H1 (cell line): Measurements from ENCODE around the gene ZNF175. TPM values are rescaled to one million over a fixed set of nuclear protein-coding genes. Genes with fewer than 3 reads are reported as not detected.
A peak's percentile ranks its signal among the peaks of the same experiment; 100 is the strongest.

Experiments used
- CTCF ChIA-PET: fragments of 300-600 bp; sonication (Branson Sonifier 250); formaldehyde crosslinking; loops from one replicate; lab custom pipeline; 2021; ENCODE audit not compliant: partially characterized antibody; lab: Charles Lee
- POLR2A ChIA-PET: fragments of 300-600 bp; sonication (Branson Sonifier 250); formaldehyde crosslinking; loops from one replicate; lab custom pipeline; 2021; ENCODE audit warnings: inconsistent platforms; ENCODE audit not compliant: partially characterized antibody; lab: Charles Lee
- DNase-seq, 2 experiments: peaks; one replicate each; pipeline versions ENCODE4 v3.0.0 to v3.0.0-alpha.2; 2010 to 2022; ENCODE audit warnings: low spot score in 2 of 2, low read depth in 1 of 2, mixed read lengths in 1 of 2
- FAIRE-seq: peaks from 2 replicates; lab custom pipeline; 2011; peaks lifted over from hg19 to GRCh38; lab: Jason Lieb, UNC
- H2AFZ ChIP-seq: 2 replicates; pipeline ENCODE4 v1.8.1; 2012; ENCODE audit warnings: low read length, inconsistent platforms
- H2AK5ac ChIP-seq: 2 replicates; pipeline ENCODE4 v1.6.1; 2013; ENCODE audit warnings: low read depth, low read length
- H2BK120ac ChIP-seq: replicated peaks from 2 replicates; pipeline ENCODE3; 2013; ENCODE audit warnings: low read depth, low read length, inconsistent platforms
- H2BK12ac ChIP-seq: 2 replicates; pipeline ENCODE4 v1.6.1; 2013; ENCODE audit warnings: low read depth, low read length
- H2BK15ac ChIP-seq: 2 replicates; pipeline ENCODE4 v1.6.1; 2013; ENCODE audit warnings: low read length
- H2BK20ac ChIP-seq: 2 replicates; pipeline ENCODE4 v1.6.1; 2013; ENCODE audit warnings: low read length
- H2BK5ac ChIP-seq: 2 replicates; pipeline ENCODE4 v1.6.1; 2013; ENCODE audit warnings: low read depth, low read length
- H3K14ac ChIP-seq: 2 replicates; pipeline ENCODE4 v1.6.1; 2013; ENCODE audit warnings: inconsistent platforms; ENCODE audit not compliant: insufficient read length
- H3K18ac ChIP-seq: 2 replicates; pipeline ENCODE4 v1.6.1; 2013; ENCODE audit warnings: low read length; ENCODE audit errors: extremely low read depth
- H3K23ac ChIP-seq: 2 replicates; pipeline ENCODE4 v1.6.1; 2013; ENCODE audit warnings: inconsistent platforms; ENCODE audit not compliant: insufficient read length
- H3K23me2 ChIP-seq: 2 replicates; pipeline ENCODE4 v1.6.1; 2013; ENCODE audit warnings: low read depth, low read length
- H3K27ac ChIP-seq: 2 replicates; pipeline ENCODE4 v1.6.1; 2011; ENCODE audit warnings: low read depth, low read length, inconsistent platforms
- H3K27me3 ChIP-seq, 4 experiments: replicated peaks in 1 of 4; 1 replicate in 1 of 4; 2 replicates in 3 of 4; pipeline versions ENCODE4 v1.6.1 to v1.8.1; 2011 to 2013; ENCODE audit warnings: low read length in 3 of 4, mild to moderate bottlenecking in 3 of 4, inconsistent platforms in 2 of 4, mixed read lengths in 2 of 4, moderate library complexity in 1 of 4; ENCODE audit not compliant: control insufficient read depth in 3 of 4, insufficient read depth in 3 of 4; ENCODE audit errors: extremely low read depth in 1 of 4
- H3K36me3 ChIP-seq, 4 experiments: 2 replicates each; pipeline versions ENCODE4 v1.6.1 to v1.8.1; 2011 to 2013; ENCODE audit warnings: mild to moderate bottlenecking in 4 of 4, low read length in 3 of 4, moderate library complexity in 2 of 4, control low read depth in 1 of 4, inconsistent platforms in 1 of 4; ENCODE audit not compliant: insufficient read depth in 4 of 4, control insufficient read depth in 2 of 4
- H3K4ac ChIP-seq: replicated peaks from 2 replicates; pipeline ENCODE3; 2013; ENCODE audit warnings: low read length, low read depth, mixed read lengths, inconsistent platforms; ENCODE audit not compliant: insufficient read length
- H3K4me1 ChIP-seq, 4 experiments: replicated peaks in 1 of 4; 1 replicate in 1 of 4; 2 replicates in 3 of 4; pipeline versions ENCODE4 v1.6.1 to v1.8.1; 2011 to 2013; ENCODE audit warnings: low read length in 3 of 4, inconsistent platforms in 2 of 4, mixed read lengths in 1 of 4; ENCODE audit not compliant: insufficient read depth in 4 of 4, control insufficient read depth in 3 of 4
- H3K4me2 ChIP-seq, 2 experiments: 2 replicates each; pipeline versions ENCODE4 v1.6.1 to v1.8.1; 2011 to 2013; ENCODE audit warnings: low read depth in 2 of 2, low read length in 2 of 2, control low read depth in 1 of 2, inconsistent platforms in 1 of 2, mild to moderate bottlenecking in 1 of 2; ENCODE audit not compliant: insufficient read depth in 1 of 2
- H3K4me3 ChIP-seq, 4 experiments: fragments of 200-600, 300-600 bp in 1 of 4; sonication (generic), shearing (Covaris generic), sonication (Bioruptor Twin) in 1 of 4; 2 replicates each; pipeline versions ENCODE4 v1.5.1 to v1.8.1; 2011 to 2016; ENCODE audit warnings: low read length in 4 of 4, low read depth in 3 of 4, control low read depth in 2 of 4, inconsistent platforms in 2 of 4, mild to moderate bottlenecking in 2 of 4, mixed read lengths in 1 of 4, moderate library complexity in 1 of 4; ENCODE audit not compliant: insufficient read depth in 2 of 4; ENCODE audit errors: extremely low read depth in 1 of 4
- H3K56ac ChIP-seq: replicated peaks from 2 replicates; pipeline ENCODE3; 2013; ENCODE audit warnings: low read depth, mild to moderate bottlenecking, mixed read lengths, low read length, inconsistent platforms; ENCODE audit not compliant: insufficient read length
- H3K79me1 ChIP-seq: 2 replicates; pipeline ENCODE4 v1.6.1; 2013; ENCODE audit warnings: low read depth, low read length, control low read depth
- H3K79me2 ChIP-seq, 2 experiments: 2 replicates each; pipeline versions ENCODE4 v1.6.1 to v1.8.1; 2012 to 2013; ENCODE audit warnings: low read length in 2 of 2, mild to moderate bottlenecking in 2 of 2, inconsistent platforms in 1 of 2; ENCODE audit not compliant: insufficient read depth in 2 of 2, control insufficient read depth in 1 of 2
- H3K9ac ChIP-seq, 4 experiments: replicated peaks in 1 of 4; 1 replicate in 1 of 4; 2 replicates in 3 of 4; pipeline versions ENCODE4 v1.6.1 to v1.8.1; 2011 to 2013; ENCODE audit warnings: low read depth in 3 of 4, low read length in 3 of 4, control low read depth in 2 of 4, mild to moderate bottlenecking in 2 of 4, moderate library complexity in 2 of 4, inconsistent platforms in 1 of 4; ENCODE audit errors: extremely low read depth in 1 of 4
- H3K9me3 ChIP-seq, 2 experiments: 2 replicates each; pipeline versions ENCODE4 v1.6.1 to v1.8.1; 2012 to 2013; ENCODE audit warnings: mild to moderate bottlenecking in 2 of 2, moderate library complexity in 2 of 2, control low read depth in 1 of 2, inconsistent platforms in 1 of 2, low read depth in 1 of 2, low read length in 1 of 2, mixed read lengths in 1 of 2; ENCODE audit not compliant: insufficient read depth in 2 of 2
- H4K20me1 ChIP-seq, 2 experiments: replicated peaks in 1 of 2; 2 replicates each; pipeline versions ENCODE3 to v1.8.1; 2011 to 2013; ENCODE audit warnings: inconsistent platforms in 2 of 2, low read length in 2 of 2, mild to moderate bottlenecking in 1 of 2; ENCODE audit not compliant: insufficient read depth in 2 of 2, control insufficient read depth in 1 of 2
- H4K5ac ChIP-seq: 2 replicates; pipeline ENCODE4 v1.6.1; 2013; ENCODE audit warnings: low read length, low read depth, mixed read lengths, inconsistent platforms; ENCODE audit not compliant: insufficient read length
- H4K8ac ChIP-seq: 2 replicates; pipeline ENCODE4 v1.8.0; 2013; ENCODE audit warnings: mild to moderate bottlenecking, moderate library complexity, low read length, inconsistent platforms; ENCODE audit not compliant: insufficient read depth; ENCODE audit errors: extremely low read depth
- H4K91ac ChIP-seq: replicated peaks from 2 replicates; pipeline ENCODE3; 2013; ENCODE audit warnings: low read length, mixed read lengths, inconsistent platforms; ENCODE audit not compliant: insufficient read length
- BCL11A ChIP-seq, 2 experiments: IDR thresholded peaks; one replicate each; pipeline ENCODE4 v1.6.1; 2011; ENCODE audit warnings: low read depth in 2 of 2, low read length in 2 of 2, mild to moderate bottlenecking in 2 of 2
- CBX5 ChIP-seq: fragments of 300-800, 300-1000 bp; sonication (generic); IDR thresholded peaks from 2 replicates; pipeline ENCODE4 v1.7.1; 2016; ENCODE audit warnings: antibody characterized with exemption, low read length, low read depth
- CTBP2 ChIP-seq: IDR thresholded peaks from 2 replicates; pipeline ENCODE4 v1.7.0; 2011; ENCODE audit warnings: borderline replicate concordance, mild to moderate bottlenecking, moderate library complexity, mixed read lengths, low read length; ENCODE audit not compliant: insufficient read depth, insufficient read length
- E2F6 ChIP-seq: IDR thresholded peaks from 2 replicates; pipeline ENCODE4 v1.6.1; 2012; ENCODE audit warnings: inconsistent platforms
- HDAC6 ChIP-seq: IDR thresholded peaks from one replicate; pipeline ENCODE4 v1.7.1; 2012; ENCODE audit warnings: low read depth, mild to moderate bottlenecking, inconsistent platforms, low read length, moderate library complexity
- JUN ChIP-seq: IDR thresholded peaks from 2 replicates; pipeline ENCODE4 v1.6.1; 2011; ENCODE audit warnings: low read depth, mild to moderate bottlenecking, improper control_type of control experiment, low read length
- JUND ChIP-seq: IDR thresholded peaks from 2 replicates; pipeline ENCODE4 v1.6.1; 2011; ENCODE audit warnings: mild to moderate bottlenecking, improper control_type of control experiment, low read length
- WGBS, 2 experiments: shearing (Covaris generic) in 1 of 2; methylation state at CpG; one replicate each; pipeline versions ENCODE4 v1.1.6 to v1.1.7; 2013 to 2015; ENCODE audit warnings: low lambda C conversion rate in 2 of 2, mixed read lengths in 2 of 2, inconsistent platforms in 1 of 2, low coverage in 1 of 2, missing lambda C conversion rate in 1 of 2; ENCODE audit not compliant: insufficient replicate concordance in 2 of 2, insufficient coverage in 1 of 2, insufficient read length in 1 of 2; ENCODE audit errors: extremely low coverage in 1 of 2, missing lambda C conversion rate in 1 of 2; 5-methylcytosine and 5-hydroxymethylcytosine counted together
- polyA plus RNA-seq, 7 experiments: library from polyadenylated mRNA; depleted of rRNA in 3 of 7; stranded (reverse) in 5 of 7; unstranded in 2 of 7; fragments of >200 nt in 5 of 7; fragments of 200-250 nt in 2 of 7; gene quantifications; 1 replicate in 5 of 7; 2 replicates in 1 of 7; 4 replicates in 1 of 7; pipeline versions ENCODE4 v1.2.1 to v1.2.3, GENCODE V29; 2011 to 2013; ENCODE audit warnings: missing spikeins in 2 of 7, mixed read lengths in 2 of 7
- total RNA-seq: library from RNA; stranded (reverse); fragmentation: NEBNext Ultra II Directional; extraction: Animal tissue kit (Norgen Biotek cat#: 25700); gene quantifications from 2 replicates; pipeline ENCODE4 v1.2.1, GENCODE V29; 2021
- TF ChIP-seq, protein P1 (sequence below): IDR thresholded peaks from 2 replicates; pipeline ENCODE4 v1.6.1; 2011; ENCODE audit warnings: low read depth, mild to moderate bottlenecking, low read length; ENCODE audit not compliant: insufficient read depth

ZNF175 gene
- total and polyA plus RNA-seq, 2 of the 8 experiments (the other 6 are each of a cell fraction or from before 2014, with no cell fraction given), result 1.7 to 11.1 TPM

DNA sequence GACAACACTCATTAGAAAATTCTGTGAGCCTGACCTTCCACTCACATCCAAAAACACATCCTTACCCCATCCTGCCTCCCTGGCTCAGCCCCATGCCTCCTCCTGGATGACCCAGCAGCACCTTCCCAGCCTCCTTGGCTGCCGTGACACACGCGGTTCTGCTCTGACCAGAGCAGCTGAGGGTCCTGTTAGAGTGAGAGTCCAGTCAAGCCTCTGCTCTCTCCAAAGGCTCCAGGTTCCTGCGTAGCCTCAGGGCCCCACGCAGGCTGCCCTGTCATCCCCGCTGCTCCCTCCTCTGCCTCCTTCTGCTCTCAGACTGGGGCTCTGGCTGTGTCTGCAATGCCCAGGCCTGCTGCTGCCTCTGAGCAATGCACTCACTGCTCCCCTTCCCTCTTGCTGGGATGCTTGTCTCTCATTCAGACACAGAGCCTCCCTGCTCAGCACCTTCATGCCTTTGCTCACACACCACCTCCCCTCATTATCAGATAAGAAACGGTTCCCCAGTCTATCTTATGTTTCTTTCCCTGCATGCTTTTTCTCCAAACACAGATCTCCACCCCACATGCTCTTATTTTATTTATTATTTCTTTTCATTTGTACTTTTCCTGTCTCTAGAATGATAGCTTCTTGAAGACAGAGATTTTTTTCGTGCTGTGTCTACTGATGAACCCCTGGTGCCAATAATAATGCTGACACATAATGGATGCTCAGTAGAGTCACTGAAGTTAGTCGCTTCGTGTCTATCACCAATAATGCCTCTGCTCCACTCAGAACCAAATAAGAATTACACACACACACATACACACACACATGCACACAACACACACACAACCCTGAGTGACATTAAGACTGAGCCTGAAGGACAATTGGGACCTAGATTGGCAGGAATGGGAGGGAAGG is 29.4 kb upstream of the ZNF175 start:
- H3K79me2 ChIP-seq, result no peaks in the 10 kb centered on the region
- peaks cover 69 to 80% of the 10 kb centered on the region in 2 experiments for H3K9me3 ChIP-seq
- no peaks in the 10 kb centered on the region for H3K27me3 ChIP-seq
- H3K4me3 ChIP-seq, result no peak overlapping the region
- ChIA-PET CTCF (no interaction called here), POLR2A (no interaction called here)
- 67% methylated on average over 10 of the region's 10 CpGs; no CpG with 5 or more reads in 1 of the 2 experiments for WGBS, 2 experiments
- H2AK5ac ChIP-seq, result no peak overlapping the region
- no peak overlapping the region for H3K56ac ChIP-seq
- no peak overlapping the region for H3K4me2 ChIP-seq
- H4K8ac ChIP-seq, result peak overlapping the region; percentile 74
- no peak overlapping the region for H2AFZ ChIP-seq
- H3K23ac ChIP-seq, result no peak overlapping the region
- FAIRE-seq, result no peak
- H3K18ac ChIP-seq, result no peak overlapping the region; the same call in 1 of the 2 replicates
- no peak overlapping the region for H3K9ac ChIP-seq
- no peaks in the 10 kb centered on the region for H3K4me1 ChIP-seq
- no peak overlapping the region for H3K27ac ChIP-seq
- H4K5ac ChIP-seq, result no peak overlapping the region
- no peak overlapping the region for H2BK12ac ChIP-seq
- no peaks in the 10 kb centered on the region for H4K20me1 ChIP-seq
- no peak overlapping the region for H4K91ac ChIP-seq
- H3K79me1 ChIP-seq, result no peaks in the 10 kb centered on the region
- H2BK15ac ChIP-seq, result no peak overlapping the region
- H3K23me2 ChIP-seq, result no peaks in the 10 kb centered on the region
- no peak overlapping the region for H2BK5ac ChIP-seq
- H3K14ac ChIP-seq, result no peak overlapping the region
- H2BK20ac ChIP-seq, result no peak overlapping the region
- no peak overlapping the region for H2BK120ac ChIP-seq
- H3K4ac ChIP-seq, result no peak overlapping the region
- no peaks in the 10 kb centered on the region for H3K36me3 ChIP-seq
- DNase-seq, result no peak
- TF ChIP-seq CTBP2 (no peak), JUND (no peak), JUN (no peak), CBX5 (no peak), BCL11A (IDR thresholded peaks at IDR 0.05; ENCODE audit: low read depth in 2 of 2, low read length in 2 of 2) (no peak), E2F6 (no peak), HDAC6 (no peak)
- TF ChIP-seq, protein P1, sequence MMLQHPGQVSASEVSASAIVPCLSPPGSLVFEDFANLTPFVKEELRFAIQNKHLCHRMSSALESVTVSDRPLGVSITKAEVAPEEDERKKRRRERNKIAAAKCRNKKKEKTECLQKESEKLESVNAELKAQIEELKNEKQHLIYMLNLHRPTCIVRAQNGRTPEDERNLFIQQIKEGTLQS, result no peak
